ENCODE data around the gene OGT.

The OGT gene

DNA sequence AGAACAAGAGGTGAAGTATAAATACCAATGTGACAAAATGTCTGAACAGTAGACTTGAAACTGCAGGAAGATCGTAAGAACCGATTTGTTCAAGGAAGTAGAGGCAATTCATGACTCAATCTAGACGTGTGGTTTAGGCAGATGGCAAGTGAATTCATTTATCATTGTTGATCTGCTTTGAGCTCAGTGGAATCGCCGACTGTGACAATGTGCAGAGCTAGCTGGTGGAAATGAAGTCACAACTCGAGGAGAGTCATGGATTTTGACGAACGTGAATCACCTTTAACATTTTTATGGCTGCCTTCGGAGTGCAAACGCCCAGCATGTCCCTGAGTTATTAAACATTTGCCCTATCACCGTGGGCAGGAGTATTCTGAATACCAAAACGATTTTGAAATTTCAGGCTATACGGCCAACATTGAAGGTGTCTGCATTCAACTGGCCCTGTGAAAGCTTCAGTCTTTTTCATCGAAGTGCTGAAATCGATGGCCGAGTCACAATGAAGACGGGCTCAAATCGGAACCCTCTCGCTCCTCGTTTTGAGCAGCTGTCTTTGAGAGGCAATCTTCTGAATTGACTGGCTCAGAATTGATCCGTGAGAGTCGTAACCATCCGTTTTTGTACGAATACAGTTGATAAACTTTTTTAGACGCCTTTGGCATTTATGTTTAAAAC lies 689 bp upstream of the OGT start:
- no peak for TF ChIP-seq ZNF274 (IDR thresholded peaks at IDR 0.05; ENCODE audit: low read depth, low read length)
- H3K4me3 ChIP-seq (ENCODE audit: low read length) = peak overlapping the region; percentile 65

DNA sequence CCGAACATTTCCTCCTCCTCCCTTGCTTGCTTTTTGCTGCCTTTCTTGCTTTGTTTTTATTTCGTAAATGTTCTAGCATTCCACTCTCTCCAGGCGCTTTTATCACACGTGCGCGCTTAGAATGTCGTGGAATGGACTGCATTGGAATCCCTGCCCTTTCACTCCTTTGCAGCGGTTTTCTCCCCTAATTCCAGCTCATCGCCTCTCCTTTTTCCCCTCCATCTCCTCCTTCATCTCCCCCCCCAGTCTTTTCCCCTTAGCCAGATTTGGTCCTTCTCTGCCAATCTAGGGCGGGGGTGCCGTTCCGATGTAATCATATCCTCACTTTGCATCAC lies 579 bp downstream of the OGT start:
- TF ChIP-seq ZNF274 (IDR thresholded peaks at IDR 0.05; ENCODE audit: low read depth, low read length) = no peak
- H3K4me3 ChIP-seq (ENCODE audit: low read length) = peak overlapping the region; percentile 79

DNA sequence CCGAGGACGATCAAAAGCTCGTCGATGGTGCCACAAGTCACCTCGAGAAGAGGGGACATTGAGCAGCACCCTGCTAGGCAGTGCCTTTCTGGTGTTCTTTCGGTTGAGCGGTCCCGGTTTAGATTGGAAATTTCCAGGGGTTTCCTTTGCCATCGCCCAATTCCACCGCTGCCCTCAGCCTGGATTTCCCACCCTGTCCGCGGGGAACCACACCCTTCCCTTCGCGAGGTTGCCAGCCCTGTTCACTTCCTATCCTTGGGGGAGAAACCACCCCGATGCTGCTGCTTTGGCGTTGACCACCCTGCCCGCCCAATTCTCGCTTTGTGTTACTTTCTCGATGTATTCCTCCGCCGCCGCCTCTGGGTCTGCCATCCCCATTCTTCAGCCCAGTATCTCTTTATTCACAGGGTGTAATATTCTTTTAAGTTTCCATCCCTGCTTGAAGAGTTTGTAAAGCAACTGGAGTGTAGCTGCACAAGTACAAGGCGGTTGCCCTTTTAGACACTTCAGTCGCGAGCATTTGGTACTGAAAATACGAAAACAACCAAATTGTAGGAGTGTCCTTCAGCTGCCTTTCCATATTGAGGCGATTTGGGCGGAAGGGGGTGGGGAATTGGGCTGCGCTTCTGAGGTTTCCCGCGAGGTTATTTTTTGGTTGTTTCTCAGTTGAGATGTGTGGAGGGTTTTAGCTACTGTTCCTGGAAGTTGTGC lies 1.1 kb downstream of the OGT start:
- peak overlapping the region; percentile 79 for H3K4me3 ChIP-seq (ENCODE audit: low read length)
- TF ChIP-seq ZNF274 (IDR thresholded peaks at IDR 0.05; ENCODE audit: low read depth, low read length) = no peak

DNA sequence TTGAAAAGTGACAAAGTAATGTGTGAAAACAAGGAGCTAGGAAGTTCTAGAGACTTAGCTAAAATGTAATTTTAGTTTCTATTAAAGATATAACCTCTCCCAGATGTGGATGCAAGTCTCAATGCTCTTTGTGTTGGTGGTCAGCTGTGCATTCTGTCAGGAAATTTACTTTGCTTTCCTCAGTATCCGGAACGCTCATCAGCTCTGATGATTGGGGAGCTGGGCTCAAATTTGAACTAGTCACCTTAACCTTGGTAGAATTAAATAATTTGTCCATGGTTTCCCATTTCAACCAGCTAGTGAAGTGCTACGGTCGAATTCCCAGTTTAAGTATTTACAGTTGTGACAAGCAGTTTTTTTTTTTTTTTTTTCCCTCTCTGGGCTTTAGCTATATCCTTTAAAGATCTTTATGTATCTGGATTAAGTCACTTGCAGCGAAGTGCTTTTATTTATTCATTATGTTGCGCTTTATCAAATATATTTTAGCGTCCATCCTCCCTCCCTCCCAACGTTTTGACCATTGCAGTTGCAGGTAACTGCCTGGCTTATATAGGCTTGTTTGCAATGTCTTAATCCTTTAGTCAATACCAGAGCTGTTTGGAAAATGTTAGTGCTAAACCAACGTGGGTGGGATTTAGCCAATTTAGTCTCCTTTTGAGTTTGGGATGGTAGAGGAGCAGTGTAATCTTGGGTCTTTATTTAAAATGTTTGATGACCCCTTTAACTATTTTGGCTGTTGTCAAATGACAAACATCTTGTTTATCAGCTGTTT lies 2.1 kb downstream of the OGT start:
- no peak for TF ChIP-seq ZNF274 (IDR thresholded peaks at IDR 0.05; ENCODE audit: low read depth, low read length)
- peak overlapping the region; percentile 79 for H3K4me3 ChIP-seq (ENCODE audit: low read length)

DNA sequence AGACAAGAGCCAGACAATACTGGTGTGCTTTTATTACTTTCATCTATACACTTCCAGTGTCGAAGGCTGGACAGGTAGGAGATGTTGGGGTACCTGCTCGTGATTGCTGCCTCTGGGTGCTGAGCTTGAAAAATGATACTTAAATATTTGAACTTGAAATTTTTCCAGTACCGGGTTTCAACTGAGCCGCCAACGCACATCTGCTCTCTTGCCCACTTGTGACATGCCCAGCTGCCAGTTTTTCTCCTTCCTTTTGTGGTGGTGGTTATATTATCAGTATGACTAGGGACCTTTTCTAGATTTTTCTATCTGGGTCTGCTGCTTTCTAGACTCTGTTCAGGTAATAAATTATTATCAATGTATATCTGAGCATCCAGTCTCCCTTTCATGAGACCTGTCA lies 3.4 kb downstream of the OGT start:
- H3K4me3 ChIP-seq (ENCODE audit: low read length) = peak overlapping the region; percentile 79
- no peak for TF ChIP-seq ZNF274 (IDR thresholded peaks at IDR 0.05; ENCODE audit: low read depth, low read length)

DNA sequence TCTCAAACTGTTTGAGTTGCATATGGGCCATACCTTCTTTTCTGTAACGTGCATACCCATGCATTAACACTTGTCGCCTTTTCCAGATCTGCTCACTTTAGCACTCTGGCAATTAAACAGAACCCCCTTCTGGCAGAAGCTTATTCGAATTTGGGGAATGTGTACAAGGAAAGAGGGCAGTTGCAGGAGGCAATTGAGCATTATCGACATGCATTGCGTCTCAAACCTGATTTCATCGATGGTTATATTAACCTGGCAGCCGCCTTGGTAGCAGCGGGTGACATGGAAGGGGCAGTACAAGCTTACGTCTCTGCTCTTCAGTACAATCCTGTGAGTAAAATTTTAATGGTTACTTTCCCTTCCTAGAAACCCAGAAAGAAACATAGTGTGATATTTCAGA lies 4.8 kb downstream of the OGT start:
- H3K4me3 ChIP-seq (ENCODE audit: low read length) = no peak overlapping the region
- no peak for TF ChIP-seq ZNF274 (IDR thresholded peaks at IDR 0.05; ENCODE audit: low read depth, low read length)

DNA sequence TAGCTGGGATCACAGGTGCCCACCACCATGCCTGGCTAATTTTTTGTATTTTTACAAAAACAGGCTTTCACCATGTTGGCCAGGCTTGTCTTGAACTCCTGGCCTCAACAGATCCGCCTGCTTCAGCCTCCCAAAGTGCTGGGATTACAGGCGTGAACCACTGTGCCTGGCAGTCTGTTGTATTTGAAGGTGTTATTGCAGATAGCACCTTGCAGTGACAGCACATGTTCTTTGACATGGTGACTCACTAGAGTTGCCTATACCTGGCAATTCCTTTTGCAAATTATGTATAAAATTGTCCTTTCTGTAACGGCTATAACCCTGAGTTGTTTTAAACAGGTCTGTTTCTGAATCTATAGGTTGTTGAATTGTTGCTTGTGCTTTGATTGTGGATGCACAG lies 7.9 kb downstream of the OGT start:
- TF ChIP-seq ZNF274 (IDR thresholded peaks at IDR 0.05; ENCODE audit: low read depth, low read length) = no peak
- no peak overlapping the region; the same call in 1 of the 2 replicates for H3K4me3 ChIP-seq (ENCODE audit: low read length)

DNA sequence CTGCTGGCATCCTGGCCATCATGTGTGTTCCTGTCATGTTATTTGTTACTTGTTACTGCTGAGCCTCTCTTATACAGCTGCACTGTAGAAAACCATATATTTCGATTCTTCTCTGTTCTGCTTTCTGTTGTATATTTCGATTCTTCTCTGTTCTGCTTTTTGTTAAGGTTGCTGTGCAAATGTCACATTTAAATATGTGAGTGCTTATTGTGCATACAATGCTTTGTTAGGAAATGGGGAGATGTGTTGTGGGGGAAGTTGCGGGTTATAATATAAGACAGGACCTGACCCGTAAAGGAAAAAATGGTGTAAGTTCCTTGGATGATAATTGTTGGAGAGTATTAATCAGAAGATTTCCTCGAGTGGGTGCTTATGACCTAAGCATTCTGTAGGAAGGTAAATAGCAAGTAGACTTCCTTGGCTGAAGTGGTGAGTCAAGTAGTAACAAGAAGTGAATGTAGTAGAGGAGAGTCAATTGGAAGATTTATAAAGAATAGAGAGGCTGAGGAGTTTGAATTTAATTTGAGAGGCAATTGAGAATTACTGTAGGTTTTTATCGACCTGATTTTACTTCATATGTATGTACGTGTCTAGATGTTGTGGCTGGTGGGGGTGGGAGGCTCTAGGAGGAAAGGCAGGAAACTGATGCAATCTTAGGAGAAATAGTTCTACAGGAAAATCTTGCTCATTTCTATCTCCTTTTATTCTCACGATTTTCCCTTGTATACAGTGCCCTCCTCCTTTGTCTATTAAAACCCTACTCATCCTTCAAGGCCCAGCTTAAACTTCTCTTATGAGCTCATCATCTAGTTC lies 8.5 kb downstream of the OGT start:
- TF ChIP-seq ZNF274 (IDR thresholded peaks at IDR 0.05; ENCODE audit: low read depth, low read length) = no peak
- H3K4me3 ChIP-seq (ENCODE audit: low read length) = peak overlapping the region; percentile 11; the same call in 1 of the 2 replicates

DNA sequence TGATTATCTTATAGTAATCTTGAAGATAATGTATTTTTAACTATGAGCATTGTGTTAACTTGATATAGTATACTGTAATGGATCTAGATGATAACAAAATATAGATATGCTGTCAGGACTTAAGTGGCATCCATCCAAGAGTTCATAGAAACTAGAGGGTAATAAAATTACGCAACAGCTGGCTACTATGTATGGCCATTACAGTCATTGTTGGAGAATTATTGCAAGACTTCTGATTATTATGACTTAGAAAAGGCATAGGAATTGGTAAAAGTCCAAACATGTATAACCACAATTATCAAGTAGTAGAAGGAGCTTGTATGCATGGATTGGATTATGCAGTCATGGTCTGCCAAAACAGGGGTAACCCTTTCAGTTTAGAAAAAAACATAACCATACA lies 9.5 kb downstream of the OGT start:
- H3K4me3 ChIP-seq (ENCODE audit: low read length) = no peak overlapping the region
- no peak for TF ChIP-seq ZNF274 (IDR thresholded peaks at IDR 0.05; ENCODE audit: low read depth, low read length)

DNA sequence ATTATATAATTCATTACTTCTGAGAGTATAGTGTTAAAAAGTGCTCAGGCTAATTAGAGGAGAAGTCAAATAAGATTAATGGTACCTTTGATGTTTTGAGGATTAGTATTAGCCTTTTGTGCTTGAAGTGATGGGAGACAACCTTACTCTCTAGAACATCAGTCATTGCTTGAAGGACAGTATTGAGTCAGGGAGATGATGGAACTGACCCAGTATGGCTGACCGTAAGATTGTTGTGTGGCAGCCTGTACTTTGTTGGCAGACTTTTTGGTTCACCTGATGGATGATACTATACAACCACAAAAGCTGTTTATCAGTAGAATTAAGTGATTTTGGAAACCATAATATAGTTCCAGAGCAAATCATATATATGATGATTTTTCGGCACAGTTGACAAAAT lies 9.9 kb downstream of the OGT start:
- TF ChIP-seq ZNF274 (IDR thresholded peaks at IDR 0.05; ENCODE audit: low read depth, low read length) = no peak
- H3K4me3 ChIP-seq (ENCODE audit: low read length) = no peak overlapping the region

DNA sequence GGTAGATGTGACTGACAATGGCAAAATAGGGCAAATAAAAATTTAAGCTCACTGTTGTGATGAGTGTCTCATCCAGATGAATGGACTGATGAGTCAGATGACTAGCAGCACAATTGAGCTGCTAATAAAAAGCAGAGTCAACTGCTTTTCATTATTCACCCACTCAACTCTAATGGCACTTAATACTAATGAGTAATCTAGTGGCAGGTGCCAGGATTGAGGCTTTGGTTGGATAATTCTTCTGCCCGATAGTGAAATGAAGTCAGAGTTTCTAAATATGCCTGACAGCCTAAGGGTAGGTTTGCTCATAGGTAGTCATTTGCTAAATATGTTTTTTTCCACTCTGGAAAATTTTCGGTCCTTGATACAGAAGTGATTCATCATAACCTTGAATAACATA lies 10.4 kb downstream of the OGT start:
- TF ChIP-seq ZNF274 (IDR thresholded peaks at IDR 0.05; ENCODE audit: low read depth, low read length) = no peak
- H3K4me3 ChIP-seq (ENCODE audit: low read length) = no peak overlapping the region

DNA sequence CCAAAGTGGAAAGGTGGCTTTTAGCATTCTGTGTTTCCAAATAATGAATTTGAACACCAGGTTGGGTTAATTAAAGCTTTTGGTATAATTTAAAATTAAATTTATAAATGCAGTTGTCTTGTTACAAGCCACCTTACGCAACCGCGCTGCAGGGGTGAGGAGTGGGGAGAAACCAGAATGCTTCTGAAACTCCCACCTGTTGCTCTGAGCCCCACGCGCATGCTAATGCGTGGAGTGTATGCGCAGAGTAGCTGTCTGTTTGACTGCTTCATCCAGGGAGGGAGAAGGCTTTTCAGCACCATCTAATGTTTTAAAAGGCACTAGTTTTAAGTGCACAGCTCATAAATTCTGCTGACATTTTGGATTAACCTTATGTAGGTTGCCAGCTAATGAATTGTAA lies 12.5 kb downstream of the OGT start:
- TF ChIP-seq ZNF274 (IDR thresholded peaks at IDR 0.05; ENCODE audit: low read depth, low read length) = no peak
- no peak overlapping the region for H3K4me3 ChIP-seq (ENCODE audit: low read length)

DNA sequence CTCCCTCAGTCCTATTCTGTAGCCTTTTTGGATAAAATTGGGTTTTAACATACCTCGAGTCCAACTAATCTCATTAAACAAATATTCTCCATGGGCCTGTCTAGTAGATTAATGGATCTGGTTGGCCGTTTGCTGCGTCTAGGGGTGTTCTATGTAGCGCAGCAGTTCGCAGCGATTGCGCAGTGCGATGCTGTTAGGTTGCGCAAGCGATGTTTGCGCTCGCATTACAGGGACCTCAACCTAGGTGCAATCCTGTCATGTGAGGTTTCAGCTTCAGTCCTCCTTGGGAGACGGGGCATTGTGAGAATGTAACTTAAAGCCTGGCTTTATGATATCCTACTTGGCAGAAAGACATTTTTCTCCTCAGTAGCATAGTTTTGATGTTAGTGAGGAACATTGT lies 14.0 kb downstream of the OGT start:
- TF ChIP-seq ZNF274 (IDR thresholded peaks at IDR 0.05; ENCODE audit: low read depth, low read length) = no peak

DNA sequence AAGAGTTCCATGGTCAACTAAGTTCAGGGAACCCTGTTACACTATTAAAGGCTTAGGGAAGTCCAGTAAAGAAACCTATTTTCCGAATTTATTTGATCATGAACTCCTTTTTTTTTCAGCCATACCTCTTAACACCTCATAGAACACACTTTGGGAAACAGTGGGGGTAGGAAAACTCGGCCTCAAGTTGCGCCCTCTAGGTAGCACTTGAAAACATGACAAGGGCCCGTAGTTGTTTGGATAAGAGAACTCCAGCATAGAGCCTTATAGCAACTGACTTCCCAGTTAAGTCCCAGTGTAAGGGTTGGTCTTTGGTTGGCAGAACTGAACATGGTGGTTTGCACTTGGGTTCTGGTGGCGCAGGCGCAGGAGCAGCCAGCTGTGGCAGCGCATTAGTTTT lies 14.4 kb downstream of the OGT start:
- no peak overlapping the region for H3K4me3 ChIP-seq (ENCODE audit: low read length)
- no peak for TF ChIP-seq ZNF274 (IDR thresholded peaks at IDR 0.05; ENCODE audit: low read depth, low read length)

More for the DNA sequence above, 14.0 kb downstream of the OGT start:
- H3K4me3 ChIP-seq (ENCODE audit: low read length) = no peak overlapping the region

Measured in GM08714 (cell line).